ENCODE data around the gene SPATS2.
"Not testable (repeated sequence)": the region's sequence is repeated elsewhere in the genome, so short reads cannot be mapped to it uniquely, and the experiment has no call there.

The SPATS2 gene

GRCh38 chr12:49478949-49479664 lies 111.8 kb downstream of the SPATS2 start:
- peak; percentile 67 for DNase-seq

- DNase-seq: peak; percentile 91
Measured at GRCh38 chr12:49482095-49483051, 115.1 kb downstream of the SPATS2 start.

- no peak for DNase-seq
Measured at GRCh38 chr12:49483619-49484018, 116.4 kb downstream of the SPATS2 start.

GRCh38 chr12:49487605-49488004 lies 120.3 kb downstream of the SPATS2 start:
- DNase-seq: peak; percentile 66

- DNase-seq: no peak
Measured at GRCh38 chr12:49489154-49489553, 121.9 kb downstream of the SPATS2 start.

GRCh38 chr12:49489720-49490119 lies 122.5 kb downstream of the SPATS2 start:
- DNase-seq: no peak

GRCh38 chr12:49491823-49492222 lies 124.6 kb downstream of the SPATS2 start:
- DNase-seq: no peak

GRCh38 chr12:49493900-49494299 lies 126.6 kb downstream of the SPATS2 start:
- no peak for DNase-seq

GRCh38 chr12:49496417-49497360 lies 129.4 kb downstream of the SPATS2 start:
- DNase-seq: no peak

GRCh38 chr12:49501895-49502294 lies 134.6 kb downstream of the SPATS2 start:
- DNase-seq: no peak

- DNase-seq: no peak
Measured at GRCh38 chr12:49502590-49502989, 135.3 kb downstream of the SPATS2 start.

GRCh38 chr12:49503674-49504180 lies 136.5 kb downstream of the SPATS2 start:
- DNase-seq: no peak

- DNase-seq: no peak
Measured at GRCh38 chr12:49505672-49506071, 138.4 kb downstream of the SPATS2 start.

- DNase-seq: no peak
Measured at GRCh38 chr12:49507139-49507538, 139.9 kb downstream of the SPATS2 start.

- DNase-seq: not testable (repeated sequence)
Measured at GRCh38 chr12:49509681-49510080, 142.4 kb downstream of the SPATS2 start.

GRCh38 chr12:49511410-49511809 lies 144.1 kb downstream of the SPATS2 start:
- DNase-seq: no peak

GRCh38 chr12:49512546-49512945 lies 145.3 kb downstream of the SPATS2 start:
- no peak for DNase-seq

- no peak for DNase-seq
Measured at GRCh38 chr12:49515266-49515665, 148.0 kb downstream of the SPATS2 start.

- DNase-seq: no peak
Measured at GRCh38 chr12:49518914-49519573, 151.8 kb downstream of the SPATS2 start.

GRCh38 chr12:49519574-49519936 lies 152.3 kb downstream of the SPATS2 start:
- DNase-seq: no peak

GRCh38 chr12:49521389-49521788 lies 154.1 kb downstream of the SPATS2 start:
- no peak for DNase-seq
